Heart left ventricle (tissue), 13 donors: ENCODE measurements around the gene OR5C1.
"Not testable (repeated sequence)": the region's sequence is repeated elsewhere in the genome, so short reads cannot be mapped to it uniquely, and the experiment has no call there.

Experiments
- CTCF ChIP-seq, 12 donors: fragments of 200-600 bp; sonication (generic) in 4 of 12; IDR thresholded peaks; one replicate each; pipeline versions ENCODE4 v1.5.0 to v1.8.0; 2018 to 2022; ENCODE audit warnings: antibody characterized with exemption in 12 of 12, mild to moderate bottlenecking in 5 of 12
- POLR2A ChIP-seq, 2 donors: fragments of 450-650 bp; IDR thresholded peaks; one replicate each; pipeline ENCODE4 v1.6.1; 2017; ENCODE audit warnings: antibody characterized with exemption in 2 of 2, mild to moderate bottlenecking in 2 of 2, moderate library complexity in 2 of 2
- donor health status: ischemic (EF 13 %, LVEDD 7.1; RV severe dilation, severe dysfunction).
- donor health status: DM: no; HTN: yes; CAD: no.
- donor health status: DM: no; HTN: no; CAD: no.
- donor health status: ischemic (EF 25% LVEDD 6.9; RV normal size, moderate dysfunction).
- donor health status: ischemic (EF 25% LVEDD 5.7; RV mildly dilated, moderate dysfunction).
- donor health status: ischemic (EF 35%, LVEDD 5.7; RV mildly dilated, moderate dysfunction).
- donor health status: nonischemic (EF 11% LVEDD 7.7; RV severe dilation, severe dysfunction).
- donor health status: DM: yes; HTN: yes; CAD: no.
- donor health status: PGD.
- donor health status: ischemic (EF 29% LVEDD 5.4; RV normal size, mild dysfunction).
- donor health status: nonischemic (EF 23%, LVEDD 6.1; RV moderate dilation, normal function).

GRCh38 chr9:122828965-122829284 is 40.2 kb downstream of the OR5C1 start:
- TF ChIP-seq CTCF, POLR2A (IDR thresholded peaks at IDR 0.05): not testable (repeated sequence)
